RWPE1 (cell line): ENCODE results near the gene ECD.
"Not testable (repeated sequence)": the region's sequence is repeated elsewhere in the genome, so short reads cannot be mapped to it uniquely, and the experiment has no call there.

Experiments used
- CTCF ChIA-PET: fragments of 350-600 bp; sonication (Branson Sonifier 250); formaldehyde crosslinking; extraction: SDS; loops from one replicate; lab custom pipeline; 2021; lab: Yijun Ruan, JAX
- POLR2A ChIA-PET: fragments of 400-600 bp; formaldehyde crosslinking; extraction: SDS; loops from one replicate; lab custom pipeline; 2020; ENCODE audit warnings: antibody characterized with exemption; ENCODE audit not compliant: low non-redundant PET; lab: Yijun Ruan, JAX
- DNase-seq: peaks from one replicate; pipeline ENCODE4 v3.0.0; 2012; ENCODE audit warnings: low spot score
- H3K27ac ChIP-seq: fragments of 450-650 bp; 2 replicates; pipeline ENCODE4 v1.5.1; 2017
- CTCF ChIP-seq: fragments of 450-650 bp; conservative IDR thresholded peaks from 2 replicates; pipeline ENCODE4 v1.5.1; 2017; ENCODE audit warnings: low read depth, mild to moderate bottlenecking

ECD gene

GRCh38 chr10:73116017-73116416 lies 51.8 kb downstream of the ECD start:
- CTCF ChIA-PET = no interaction called here
- TF ChIP-seq CTCF = no peak
- POLR2A ChIA-PET = no interaction called here
- DNase-seq = no peak
- H3K27ac ChIP-seq = no peak overlapping the region

DNA sequence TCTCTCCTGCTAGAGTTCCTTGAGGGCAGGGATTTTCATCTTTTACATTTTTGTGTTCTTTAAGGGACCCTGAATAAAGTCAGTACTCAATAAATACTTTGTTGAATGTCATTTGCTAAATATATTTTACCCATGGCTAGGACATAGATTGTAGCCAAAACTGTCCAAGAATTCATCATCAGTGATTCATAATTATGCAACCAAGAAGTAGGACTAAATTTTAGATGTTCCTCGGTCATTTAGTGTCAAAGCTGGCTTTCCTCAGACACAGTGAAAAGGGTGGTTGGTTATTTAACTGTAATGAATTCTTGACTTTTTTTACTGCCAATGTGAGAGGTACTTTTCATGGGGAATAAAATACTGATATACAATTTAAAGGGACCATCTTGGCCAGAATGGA lies 54.3 kb downstream of the ECD start:
- no peak overlapping the region for H3K27ac ChIP-seq

DNA sequence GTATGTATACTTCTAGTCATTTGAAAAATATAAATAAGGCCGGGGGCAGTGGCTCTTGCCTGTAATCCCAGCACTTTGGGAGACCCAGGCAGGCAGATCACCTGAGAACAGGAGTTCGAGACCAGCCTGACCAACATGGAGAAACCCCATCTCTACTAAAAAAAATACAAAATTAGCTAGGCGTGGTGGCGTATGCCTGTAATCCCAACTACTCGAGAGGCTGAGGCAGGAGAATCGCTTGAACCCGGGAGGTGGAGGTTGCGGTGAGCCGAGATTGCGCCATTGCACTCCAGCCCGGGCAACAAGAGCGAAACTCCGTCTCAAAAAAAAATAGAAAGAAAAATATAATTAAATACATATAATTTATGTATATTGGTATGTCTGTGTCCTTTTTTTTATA lies 55.8 kb downstream of the ECD start:
- peak overlapping the region; percentile 62 for H3K27ac ChIP-seq
- DNase-seq, POLR2A ChIA-PET, CTCF ChIA-PET: not testable (repeated sequence)

More for the DNA sequence above, 54.3 kb downstream of the ECD start:
- no peak for DNase-seq
- POLR2A ChIA-PET = no interaction called here
- TF ChIP-seq CTCF = no peak
- CTCF ChIA-PET = no interaction called here

DNA sequence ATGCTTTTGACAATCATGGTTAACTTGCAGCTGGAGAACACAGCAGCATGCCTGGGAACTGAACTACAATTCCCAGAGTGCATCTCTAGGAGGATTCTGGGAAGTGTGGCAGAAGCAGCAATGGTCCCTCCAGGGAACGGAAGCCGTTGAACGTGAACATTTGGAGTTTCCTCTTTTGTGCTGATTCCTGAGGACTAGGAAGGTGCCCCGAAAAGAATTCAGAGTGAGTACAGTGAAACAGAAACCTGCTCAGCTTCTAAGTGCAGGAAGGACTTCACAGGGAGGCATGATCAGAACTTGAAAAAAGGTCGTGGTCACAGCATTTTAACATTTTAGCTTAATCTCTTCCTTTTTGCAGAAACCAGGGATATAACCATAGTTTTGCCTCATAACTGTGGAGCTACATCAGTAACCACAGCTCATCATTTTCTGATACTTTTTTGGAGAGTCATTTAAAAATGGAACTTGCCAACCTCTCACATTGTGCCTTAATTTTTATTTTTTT lies 57.4 kb downstream of the ECD start, which contains the start of gene NUDT13:
TSS of gene NUDT13 (plus strand) at position 111 of the 505 bp plus-strand sequence. CDS start 3,911 bp downstream, outside the sequence.
- DNase-seq = peak; percentile 63
- ChIA-PET CTCF (interaction anchor here (0.7 kb wide), 2 partner anchors 12 to 47 kb away, joined by 3 read pairs; no protein-coding TSS in a partner anchor), POLR2A (interaction anchor here (0.5 to 1.0 kb wide), 2 partner anchors 13 to 45 kb away, joined by 3 to 8 read pairs; partner anchors contain the start of gene P4HA1)
- H3K27ac ChIP-seq = peak within 1 kb of the TSS; percentile 87
- TF ChIP-seq CTCF = no peak

GRCh38 chr10:73109248-73109652 lies 58.6 kb downstream of the ECD start:
- CTCF ChIA-PET = interaction anchor here (0.6 kb wide), 2 partner anchors 62 to 617 kb away, joined by 3 to 4 read pairs; no protein-coding TSS in a partner anchor
- POLR2A ChIA-PET, H3K27ac ChIP-seq, DNase-seq: not testable (repeated sequence)

GRCh38 chr10:73106301-73106700 lies 61.5 kb downstream of the ECD start:
- no peak for DNase-seq
- POLR2A ChIA-PET = no interaction called here
- CTCF ChIA-PET = interaction anchor here (0.7 kb wide), 1 partner anchor 8 kb away, joined by 3 read pairs; no protein-coding TSS in a partner anchor
- no peak for TF ChIP-seq CTCF
- H3K27ac ChIP-seq = no peak overlapping the region

DNA sequence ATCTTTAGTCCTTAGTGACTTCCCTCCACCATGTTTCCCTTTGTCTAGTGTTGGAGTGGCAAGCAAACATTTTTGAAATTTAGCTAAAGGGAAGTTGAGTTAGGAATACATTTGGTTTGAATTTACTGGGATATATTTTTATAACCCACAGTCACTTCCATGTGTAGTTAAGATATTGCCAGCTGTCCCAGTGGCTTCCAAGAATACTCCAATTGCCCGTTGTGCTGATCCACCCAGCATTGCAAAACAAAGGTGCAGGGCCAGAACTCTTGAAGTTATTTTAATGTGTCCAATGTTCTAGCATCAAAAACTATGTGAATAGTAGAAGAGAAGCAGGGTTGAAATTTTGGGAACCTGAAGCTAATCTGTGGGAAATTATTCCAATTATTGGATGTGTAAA lies 68.7 kb downstream of the ECD start:
- CTCF ChIA-PET = interaction anchor here (0.6 to 0.7 kb wide), 2 partner anchors 11 to 59 kb away, joined by 3 read pairs; partner anchors contain the start of gene NUDT13
- no peak for DNase-seq
- POLR2A ChIA-PET = no interaction called here
- TF ChIP-seq CTCF = no peak
- H3K27ac ChIP-seq = no peak overlapping the region
